Left renal cortex interstitium (tissue), 4 donors: ENCODE data around the gene PCCA. TPM values are rescaled to one million over a fixed set of nuclear protein-coding genes. Genes with fewer than 3 reads are reported as not detected.
"Not testable (repeated sequence)": the region's sequence is repeated elsewhere in the genome, so short reads cannot be mapped to it uniquely, and the experiment has no call there.

ENCODE experiments used
- DNase-seq, 4 donors: peaks; one replicate each; pipeline ENCODE4 v3.0.0-alpha.2; 2013; ENCODE audit warnings: low read depth in 4 of 4, low spot score in 2 of 4, missing footprints in 1 of 4
- polyA plus RNA-seq, 4 donors: library from polyadenylated mRNA; unstranded; fragments of 120-200 nt; gene quantifications; one replicate each; pipeline ENCODE4 v1.2.1, GENCODE V29; 2013; ENCODE audit not compliant: insufficient read length in 4 of 4

The PCCA gene
- polyA plus RNA-seq, result 10 to 100 TPM; 45.1 to 66.6 (median 54.9) TPM

- peak; percentile 86 to 97 (median 89) for DNase-seq
Observed at GRCh38 chr13:100088644-100089464, at the start of gene PCCA. PCCA (plus strand) TSS chr13:100089093; CDS start chr13:100089121, 28 bp downstream.

- no peak for DNase-seq
Observed at GRCh38 chr13:100039740-100040139, 49.2 kb upstream of the PCCA start.

- no peak for DNase-seq
Observed at GRCh38 chr13:100040196-100040595, 48.7 kb upstream of the PCCA start.

- DNase-seq, result no peak
Observed at GRCh38 chr13:100044936-100045335, 44.0 kb upstream of the PCCA start.

- DNase-seq, result no peak
Observed at GRCh38 chr13:100045355-100045754, 43.5 kb upstream of the PCCA start.

- no peak for DNase-seq
Observed at GRCh38 chr13:100051070-100051469, 37.8 kb upstream of the PCCA start.

GRCh38 chr13:100059827-100060226 lies 29.1 kb upstream of the PCCA start:
- no peak for DNase-seq

GRCh38 chr13:100063333-100063732 lies 25.6 kb upstream of the PCCA start:
- no peak for DNase-seq

GRCh38 chr13:100063906-100064305 lies 25.0 kb upstream of the PCCA start:
- DNase-seq, result no peak

- no peak for DNase-seq
Observed at GRCh38 chr13:100068133-100068931, 20.6 kb upstream of the PCCA start.

GRCh38 chr13:100069278-100069677 lies 19.6 kb upstream of the PCCA start:
- DNase-seq, result no peak

- no peak for DNase-seq
Observed at GRCh38 chr13:100075700-100076587, 12.9 kb upstream of the PCCA start.

- not testable (repeated sequence) for DNase-seq
Observed at GRCh38 chr13:100079003-100079402, 9.9 kb upstream of the PCCA start.

- not testable (repeated sequence) for DNase-seq
Observed at GRCh38 chr13:100083401-100083800, 5.5 kb upstream of the PCCA start.

GRCh38 chr13:100088273-100088643 lies 635 bp upstream of the PCCA start:
- DNase-seq, result no peak

GRCh38 chr13:100089465-100090032 lies 656 bp downstream of the PCCA start:
- DNase-seq, result peak in 1 of 4 donors; percentile 11

- no peak for DNase-seq
Observed at GRCh38 chr13:100090861-100091260, 2.0 kb downstream of the PCCA start.

GRCh38 chr13:100091391-100091790 lies 2.5 kb downstream of the PCCA start:
- DNase-seq, result no peak

- not testable (repeated sequence) for DNase-seq
Observed at GRCh38 chr13:100092273-100092672, 3.4 kb downstream of the PCCA start.

- DNase-seq, result no peak
Observed at GRCh38 chr13:100095498-100095897, 6.6 kb downstream of the PCCA start.
